K562 (cell line): ENCODE results near the gene KIF5C. TPM values are rescaled to one million over a fixed set of nuclear protein-coding genes. Genes with fewer than 3 reads are reported as not detected.

Experiments used
- ATAC-seq: fragments of 200-7000 bp; cut with Tn5 transposase; 3 replicates; pipeline ENCODE4 v1.9.1; 2020; ENCODE audit warnings: moderate library complexity
- BruUV-seq: library from RNA; stranded (reverse); fragments of 400-500 nt; replicated peaks from 2 replicates; lab custom pipeline; 2021; lab: Mats Ljungman, UMichigan
- CTCF ChIA-PET: fragments of 300-600 bp; formaldehyde crosslinking; extraction: SDS; loops from one replicate; lab custom pipeline; 2021; ENCODE audit warnings: low intra/inter-chr PET ratio; lab: Yijun Ruan, JAX
- POLR2A ChIA-PET: fragments of 300-600, 350-650 bp; sonication (Branson Sonifier 250); formaldehyde crosslinking; extraction: SDS; loops from one replicate; lab custom pipeline; 2021; ENCODE audit warnings: antibody characterized with exemption, inconsistent platforms; lab: Yijun Ruan, JAX
- DNase-seq, 4 experiments: peaks; one replicate each; pipeline versions ENCODE4 v3.0.0 to v3.0.0-alpha.2; 2011 to 2018; ENCODE audit warnings: low spot score in 3 of 4, mixed read lengths in 3 of 4; ENCODE audit errors: extremely low read depth in 1 of 4
- FAIRE-seq: peaks from 2 replicates; lab custom pipeline; 2011; peaks lifted over from hg19 to GRCh38; lab: Jason Lieb, UNC
- H2AFZ ChIP-seq: 2 replicates; pipeline ENCODE4 v1.6.0; 2011; ENCODE audit warnings: low read depth, low read length, control low read depth, inconsistent platforms
- H3K27ac ChIP-seq: fragments of 200-600 bp; 3 replicates; pipeline ENCODE4 v1.8.0; 2011; ENCODE audit warnings: low read depth, mild to moderate bottlenecking, control low read depth, inconsistent platforms, low read length, moderate library complexity, mixed read lengths; ENCODE audit errors: extremely low read depth
- H3K27me3 ChIP-seq, 2 experiments: fragments of 300-600 bp in 1 of 2; 2 replicates in 1 of 2; 3 replicates in 1 of 2; pipeline versions ENCODE4 v1.6.0 to v1.8.0; 2011; ENCODE audit warnings: inconsistent platforms in 2 of 2, low read length in 2 of 2, mild to moderate bottlenecking in 1 of 2, mixed read lengths in 1 of 2, moderate library complexity in 1 of 2; ENCODE audit not compliant: control insufficient read depth in 2 of 2, insufficient read depth in 2 of 2
- H3K36me3 ChIP-seq: fragments of 300-600 bp; 3 replicates; pipeline ENCODE4 v1.8.0; 2011; ENCODE audit warnings: mild to moderate bottlenecking, low read length, inconsistent platforms; ENCODE audit not compliant: control insufficient read depth, insufficient read depth
- H3K4me1 ChIP-seq, 2 experiments: fragments of 200-600 bp in 1 of 2; replicated peaks in 1 of 2; 2 replicates in 1 of 2; 3 replicates in 1 of 2; pipeline versions ENCODE4 v1.5.1 to v1.8.0; 2011; ENCODE audit warnings: inconsistent platforms in 2 of 2, low read length in 2 of 2, mild to moderate bottlenecking in 1 of 2, mixed read lengths in 1 of 2, moderate library complexity in 1 of 2; ENCODE audit not compliant: control insufficient read depth in 2 of 2, insufficient read depth in 2 of 2
- H3K4me2 ChIP-seq: 2 replicates; pipeline ENCODE4 v1.6.1; 2011; ENCODE audit warnings: low read length, control low read depth, inconsistent platforms, mixed read lengths; ENCODE audit not compliant: insufficient read depth
- H3K4me3 ChIP-seq: fragments of 200-600 bp; sonication (generic), shearing (Covaris generic); 2 replicates; pipeline ENCODE4 v1.5.1; 2016; ENCODE audit warnings: control low read depth, inconsistent platforms
- H3K79me2 ChIP-seq: fragments of 200-600 bp; 3 replicates; pipeline ENCODE4 v1.8.0; 2011; ENCODE audit warnings: low read length, inconsistent platforms; ENCODE audit not compliant: control insufficient read depth, insufficient read depth
- H3K9ac ChIP-seq, 2 experiments: 2 replicates each; pipeline versions ENCODE4 v1.6.0 to v1.6.1; 2011; ENCODE audit warnings: low read depth in 2 of 2, low read length in 2 of 2, control low read depth in 1 of 2, inconsistent platforms in 1 of 2, mild to moderate bottlenecking in 1 of 2, mixed read lengths in 1 of 2; ENCODE audit not compliant: insufficient read depth in 1 of 2
- H3K9me1 ChIP-seq: one replicate; pipeline ENCODE4 v1.6.0; 2011; ENCODE audit warnings: inconsistent platforms, mild to moderate bottlenecking, low read length, moderate library complexity; ENCODE audit not compliant: control insufficient read depth, insufficient read depth
- H3K9me3 ChIP-seq: replicated peaks from 2 replicates; pipeline ENCODE4 v1.5.1; 2011; ENCODE audit warnings: low read depth, low read length, inconsistent platforms; ENCODE audit not compliant: control insufficient read depth, insufficient read depth
- H4K20me1 ChIP-seq: replicated peaks from 2 replicates; pipeline ENCODE4 v1.6.1; 2011; ENCODE audit warnings: low read length, inconsistent platforms, mixed read lengths; ENCODE audit not compliant: control insufficient read depth, insufficient read depth
- BDP1 ChIP-seq: IDR thresholded peaks from 3 replicates; pipeline ENCODE4 v1.6.1; 2011; ENCODE audit not compliant: insufficient read length, insufficient read depth
- C11orf30 ChIP-seq: fragments of 450-650 bp; IDR thresholded peaks from 2 replicates; pipeline ENCODE4 v1.6.1; 2016; ENCODE audit warnings: low read depth, mild to moderate bottlenecking
- ETV1 ChIP-seq: fragments of 450-650 bp; conservative IDR thresholded peaks from 2 replicates; pipeline ENCODE4 v1.6.1; 2016; ENCODE audit warnings: missing genetic modification characterization, control low read depth, low read depth, missing compliant biosample characterization
- HMG20A ChIP-seq: fragments of 450-650 bp; formaldehyde crosslinking; conservative IDR thresholded peaks from 2 replicates; pipeline ENCODE4 v1.4.0; 2020; ENCODE audit warnings: mild to moderate bottlenecking, mixed read lengths
- IFI16 ChIP-seq: fragments of 250-450 bp; sonication (Bioruptor Pico); IDR thresholded peaks from 2 replicates; pipeline ENCODE4 v2.1.2; 2022; ENCODE audit warnings: mild to moderate bottlenecking, inconsistent platforms
- KHSRP ChIP-seq: fragments of 450-650 bp; IDR thresholded peaks from 2 replicates; pipeline ENCODE4 v1.6.1; 2017
- MNT ChIP-seq, 2 experiments: fragments of 450-650 bp; conservative IDR thresholded peaks; 2 replicates each; pipeline ENCODE4 v1.6.1; 2017; ENCODE audit warnings: mild to moderate bottlenecking in 2 of 2, moderate library complexity in 2 of 2
- NCOR1 ChIP-seq: fragments of 450-650 bp; IDR thresholded peaks from 2 replicates; pipeline ENCODE4 v1.6.1; 2016; ENCODE audit warnings: mild to moderate bottlenecking, moderate library complexity
- NELFE ChIP-seq: IDR thresholded peaks from 2 replicates; pipeline ENCODE4 v1.6.1; 2011; ENCODE audit warnings: mild to moderate bottlenecking; ENCODE audit not compliant: insufficient read depth, insufficient read length
- NFIX ChIP-seq: fragments of 250-450 bp; sonication (Bioruptor Pico); IDR thresholded peaks from 2 replicates; pipeline ENCODE4 v1.4.0; 2020; ENCODE audit warnings: low read depth, mild to moderate bottlenecking, moderate library complexity
- NR2C1 ChIP-seq, 2 experiments: fragments of 450-650 bp; IDR thresholded peaks; 2 replicates each; pipeline ENCODE4 v1.6.1; 2017; ENCODE audit warnings: mild to moderate bottlenecking in 2 of 2, antibody characterized with exemption in 1 of 2, inconsistent platforms in 1 of 2, missing compliant biosample characterization in 1 of 2, missing genetic modification characterization in 1 of 2
- NR2C2 ChIP-seq, 2 experiments: fragments of 200-800 bp in 1 of 2; sonication (Bioruptor generic) in 1 of 2; sonication (generic) in 1 of 2; formaldehyde crosslinking in 1 of 2; IDR thresholded peaks; 2 replicates each; pipeline versions ENCODE4 v1.6.1 to v1.8.0; 2016 to 2022; ENCODE audit warnings: mild to moderate bottlenecking in 1 of 2, missing compliant biosample characterization in 1 of 2, missing genetic modification characterization in 1 of 2, missing genetic modification reagents in 1 of 2
- POLR2G ChIP-seq: fragments of 200-400 bp; formaldehyde crosslinking; IDR thresholded peaks from 2 replicates; pipeline ENCODE4 v1.6.1; 2017; ENCODE audit warnings: low read depth, mild to moderate bottlenecking, antibody characterized with exemption, low read length, moderate library complexity
- RFX5 ChIP-seq: IDR thresholded peaks from 2 replicates; pipeline ENCODE4 v1.6.1; 2011; ENCODE audit warnings: low read depth, mild to moderate bottlenecking, improper control_type of control experiment, low read length
- TAF9B ChIP-seq: fragments of 450-650 bp; IDR thresholded peaks from 2 replicates; pipeline ENCODE4 v1.6.1; 2018; ENCODE audit warnings: mild to moderate bottlenecking; ENCODE audit not compliant: partially characterized antibody
- TCF7L2 ChIP-seq: fragments of 150-350 bp; IDR thresholded peaks from 2 replicates; pipeline ENCODE4 v1.6.1; 2016; ENCODE audit warnings: low read depth, mild to moderate bottlenecking, low read length, moderate library complexity
- ZKSCAN8 ChIP-seq: fragments of 200-800 bp; sonication (Bioruptor generic); IDR thresholded peaks from 2 replicates; pipeline ENCODE4 v1.6.1; 2016; ENCODE audit warnings: missing genetic modification characterization, missing compliant biosample characterization
- ZZZ3 ChIP-seq: fragments of 450-650 bp; IDR thresholded peaks from 2 replicates; pipeline ENCODE4 v1.6.1; 2016; ENCODE audit warnings: antibody characterized with exemption, mild to moderate bottlenecking, moderate library complexity
- whole genome bisulfite sequencing: fragments of 100-300 bp; shearing (Covaris generic); methylation state at CpG from one replicate; pipeline ENCODE4 v1.1.6; 2016; ENCODE audit warnings: low coverage, mixed read lengths; ENCODE audit not compliant: insufficient coverage; ENCODE audit errors: missing lambda C conversion rate; 5-methylcytosine and 5-hydroxymethylcytosine counted together
- in situ Hi-C: fragments of 300-500 bp; cut with MboI; formaldehyde crosslinking; loops from 4 replicates; pipeline ENCODE4 v1.15.0; 2018; ENCODE audit warnings: inconsistent platforms, mixed read lengths
- intact Hi-C: fragments of 100-400 bp; cut with micrococcal nuclease; formaldehyde crosslinking; loops from 2 replicates; pipeline ENCODE4 v1.14.2; 2022
- polyA plus RNA-seq, 8 experiments: library from polyadenylated mRNA; depleted of rRNA in 4 of 8; stranded (reverse) in 5 of 8; unstranded in 3 of 8; fragments of >200 nt; fragmentation: Nextera tagmentation in 2 of 8; fragmentation: Illumina TruSeq in 1 of 8; extraction: Ambion mirVana in 2 of 8; extraction: Trizol in 1 of 8; gene quantifications; 2 replicates each; pipeline versions ENCODE4 v1.2.1 to v1.2.3, GENCODE V29; 2011 to 2014; ENCODE audit warnings: inconsistent platforms in 1 of 8, missing spikeins in 1 of 8
- total RNA-seq, 7 experiments: library from RNA; depleted of rRNA in 6 of 7; stranded (reverse); fragments of >200 nt in 6 of 7; fragmentation: Illumina TruSeq in 2 of 7; extraction: Trizol in 2 of 7; gene quantifications; 2 replicates each; pipeline versions ENCODE4 v1.2.1 to v1.2.3, GENCODE V29; 2011 to 2021; ENCODE audit warnings: low replicate concordance in 1 of 7
- TF ChIP-seq, protein P1 (sequence below): fragments of 250-450 bp; sonication (Bioruptor Pico); IDR thresholded peaks from 2 replicates; pipeline ENCODE4 v1.5.0; 2022; ENCODE audit warnings: mild to moderate bottlenecking

The KIF5C gene
- total and polyA plus RNA-seq, 9 of the 15 experiments (the other 6 are each of a cell fraction or from before 2014, with no cell fraction given), result 0.01 to 0.09 (median 0.01) TPM; not detected in 6

- no peaks in the 10 kb centered on the region; a peak in 1 of 5 replicates for H3K4me1 ChIP-seq
- POLR2A ChIA-PET, result interaction anchor here (0.6 to 2.6 kb wide), 3 partner anchors 11 to 87 kb away, joined by 3 to 7 read pairs (median 3); no protein-coding TSS in a partner anchor
- FAIRE-seq, result no peak
- TF ChIP-seq NFIX (CRISPR knock-in tag) (no peak), TCF7L2 (no peak), NELFE (no peak), NCOR1 (no peak), TAF9B (no peak), BDP1 (no peak), ZZZ3 (no peak), NR2C1 (IDR thresholded peaks at IDR 0.05) (no peak), NR2C1 (tag; IDR thresholded peaks at IDR 0.05) (no peak), ZKSCAN8 (CRISPR knock-in tag) (no peak), ETV1 (tag) (no peak), HMG20A (CRISPR knock-in tag) (no peak), NR2C2 (CRISPR knock-in tag; IDR thresholded peaks at IDR 0.05) (no peak), NR2C2 (tag; IDR thresholded peaks at IDR 0.05) (no peak), POLR2G (no peak), RFX5 (no peak), IFI16 (CRISPR knock-in tag) (no peak), MNT (conservative IDR thresholded peaks at IDR 0.05) (no peak), KHSRP (no peak), C11orf30 (no peak)
- TF ChIP-seq, protein P1, sequence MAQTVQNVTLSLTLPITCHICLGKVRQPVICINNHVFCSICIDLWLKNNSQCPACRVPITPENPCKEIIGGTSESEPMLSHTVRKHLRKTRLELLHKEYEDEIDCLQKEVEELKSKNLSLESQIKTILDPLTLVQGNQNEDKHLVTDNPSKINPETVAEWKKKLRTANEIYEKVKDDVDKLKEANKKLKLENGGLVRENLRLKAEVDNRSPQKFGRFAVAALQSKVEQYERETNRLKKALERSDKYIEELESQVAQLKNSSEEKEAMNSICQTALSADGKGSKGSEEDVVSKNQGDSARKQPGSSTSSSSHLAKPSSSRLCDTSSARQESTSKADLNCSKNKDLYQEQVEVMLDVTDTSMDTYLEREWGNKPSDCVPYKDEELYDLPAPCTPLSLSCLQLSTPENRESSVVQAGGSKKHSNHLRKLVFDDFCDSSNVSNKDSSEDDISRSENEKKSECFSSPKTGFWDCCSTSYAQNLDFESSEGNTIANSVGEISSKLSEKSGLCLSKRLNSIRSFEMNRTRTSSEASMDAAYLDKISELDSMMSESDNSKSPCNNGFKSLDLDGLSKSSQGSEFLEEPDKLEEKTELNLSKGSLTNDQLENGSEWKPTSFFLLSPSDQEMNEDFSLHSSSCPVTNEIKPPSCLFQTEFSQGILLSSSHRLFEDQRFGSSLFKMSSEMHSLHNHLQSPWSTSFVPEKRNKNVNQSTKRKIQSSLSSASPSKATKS, result no peak
- H3K79me2 ChIP-seq, result no peaks in the 10 kb centered on the region
- H2AFZ ChIP-seq, result no peak overlapping the region
- WGBS, result 1% methylated on average over 4 of the region's 4 CpGs
- 0 out of 5 replicates have a peak, but pooled peaks cover 0 to 3% of the 10 kb centered on the region in 2 experiments for H3K27me3 ChIP-seq
- in situ Hi-C loops, result no loop called here
- ATAC-seq, result no peak
- intact Hi-C loops, result no loop called here
- CTCF ChIA-PET, result no interaction called here
- no TSS peak for BruUV-seq
- no peaks in the 10 kb centered on the region for H3K9me1 ChIP-seq
- H3K4me3 ChIP-seq, result no peak overlapping the region
- no peaks in the 10 kb centered on the region for H3K9me3 ChIP-seq
- no peaks in the 10 kb centered on the region for H3K36me3 ChIP-seq
- no peak overlapping the region for H3K27ac ChIP-seq
- H3K4me2 ChIP-seq, result no peak overlapping the region
- no peak for DNase-seq
- no peak overlapping the region for H3K9ac ChIP-seq
- H4K20me1 ChIP-seq, result no peaks in the 10 kb centered on the region
Measured at GRCh38 chr2:148906124-148906523, 31.1 kb downstream of the KIF5C start.
